PC-3 (cell line): ENCODE data around the gene STARD4. TPM values are rescaled to one million over a fixed set of nuclear protein-coding genes. Genes with fewer than 3 reads are reported as not detected.

ENCODE experiments used
- ATAC-seq: fragments of 200-7000 bp; cut with Tn5 transposase; 2 replicates; pipeline ENCODE4 v1.9.1; 2020; ENCODE audit warnings: mild to moderate bottlenecking, moderate library complexity
- BruUV-seq: library from RNA; stranded (reverse); fragments of 400-500 nt; replicated peaks from 2 replicates; lab custom pipeline; 2021; lab: Mats Ljungman, UMichigan
- CTCF ChIA-PET: fragments of 300-600 bp; sonication (Branson Sonifier 250); formaldehyde crosslinking; loops from one replicate; lab custom pipeline; 2022; ENCODE audit warnings: antibody characterized with exemption; lab: Charles Lee
- POLR2A ChIA-PET: fragments of 300-600 bp; sonication (Branson Sonifier 250); formaldehyde crosslinking; loops from one replicate; lab custom pipeline; 2022; ENCODE audit warnings: antibody characterized with exemption; ENCODE audit not compliant: unreplicated experiment; lab: Charles Lee
- DNase-seq: peaks from one replicate; pipeline ENCODE4 v3.0.0-alpha.2; 2015
- H2AFZ ChIP-seq: fragments of 300-600 bp; sonication (generic); 2 replicates; pipeline ENCODE4 v1.6.0; 2016; ENCODE audit warnings: antibody characterized with exemption, low read length
- H3F3A ChIP-seq: fragments of 300-600 bp; sonication (generic); one replicate; pipeline ENCODE4 v1.6.0; 2017; ENCODE audit warnings: antibody characterized with exemption, low read length, control low read depth, mild to moderate bottlenecking; ENCODE audit not compliant: unreplicated experiment
- H3K27ac ChIP-seq: fragments of 300-600 bp; sonication (generic); 2 replicates; pipeline ENCODE4 v1.5.1; 2016; ENCODE audit warnings: mild to moderate bottlenecking, low read length
- H3K27me3 ChIP-seq: fragments of 300-600 bp; sonication (generic); 2 replicates; pipeline ENCODE4 v1.6.1; 2016; ENCODE audit warnings: low read length, mixed read lengths
- H3K36me3 ChIP-seq: fragments of 300-600 bp; sonication (generic); 2 replicates; pipeline ENCODE4 v1.6.1; 2016; ENCODE audit warnings: low read depth, mixed run types, low read length, mixed read lengths
- H3K4me1 ChIP-seq: fragments of 300-600 bp; sonication (generic); 2 replicates; pipeline ENCODE4 v1.5.1; 2016; ENCODE audit warnings: low read length; ENCODE audit not compliant: insufficient read depth
- H3K4me2 ChIP-seq: fragments of 300-600 bp; sonication (generic); 2 replicates; pipeline ENCODE4 v1.6.0; 2016; ENCODE audit warnings: low read length
- H3K4me3 ChIP-seq: fragments of 300-600 bp; sonication (generic); 2 replicates; pipeline ENCODE4 v1.5.1; 2016; ENCODE audit warnings: mild to moderate bottlenecking, low read length, mixed read lengths
- H3K79me2 ChIP-seq: fragments of 300-600 bp; sonication (generic); 2 replicates; pipeline ENCODE4 v1.6.1; 2017; ENCODE audit warnings: low read length, mixed read lengths
- H3K9ac ChIP-seq: fragments of 300-600 bp; sonication (generic); 2 replicates; pipeline ENCODE4 v1.6.0; 2016; ENCODE audit warnings: mild to moderate bottlenecking, low read length
- H3K9me2 ChIP-seq: fragments of 300-600 bp; sonication (generic); replicated peaks from 2 replicates; pipeline ENCODE4 v1.6.1; 2016; ENCODE audit warnings: mixed run types, low read length, mixed read lengths
- H3K9me3 ChIP-seq: fragments of 300-600 bp; sonication (generic); 2 replicates; pipeline ENCODE4 v1.6.1; 2016; ENCODE audit warnings: low read length, mixed read lengths
- H4K20me1 ChIP-seq: fragments of 300-600 bp; sonication (generic); 2 replicates; pipeline ENCODE4 v1.6.1; 2016; ENCODE audit warnings: low read length, mixed read lengths
- CTCF ChIP-seq: fragments of 300-600 bp; sonication (generic); conservative IDR thresholded peaks from 2 replicates; pipeline ENCODE4 v1.5.1; 2017; ENCODE audit warnings: antibody characterized with exemption, low read depth, mild to moderate bottlenecking, low read length
- EZH2 ChIP-seq: fragments of 300-600 bp; sonication (generic); IDR thresholded peaks from one replicate; pipeline ENCODE4 v1.6.1; 2017; ENCODE audit warnings: antibody characterized with exemption, mild to moderate bottlenecking, low read length; ENCODE audit not compliant: unreplicated experiment
- EZH2phosphoT487 ChIP-seq: fragments of 300-600 bp; sonication (generic); IDR thresholded peaks from 2 replicates; pipeline ENCODE4 v1.6.1; 2018; ENCODE audit warnings: mild to moderate bottlenecking, antibody characterized with exemption, low read length, borderline replicate concordance
- intact Hi-C: fragments of 100-400 bp; cut with micrococcal nuclease; formaldehyde crosslinking; loops from 2 replicates; pipeline ENCODE4 v1.9.0; 2023
- total RNA-seq: library from RNA; depleted of rRNA; stranded (reverse); fragments of >200 nt; gene quantifications from 2 replicates; pipeline ENCODE4 v1.2.3, GENCODE V29; 2014

Gene STARD4
- total RNA-seq, 1 experiment from 2014 or later = 17.1 TPM

- H4K20me1 ChIP-seq = no peaks in the 10 kb centered on the region
- no peak for TF ChIP-seq EZH2
- TF ChIP-seq EZH2phosphoT487 = no peak
- no peak for TF ChIP-seq CTCF
- H3F3A ChIP-seq = no peaks in the 10 kb centered on the region
- H2AFZ ChIP-seq = no peak overlapping the region
- H3K9me2 ChIP-seq = no peaks in the 10 kb centered on the region
- BruUV-seq = no TSS peak
- H3K4me3 ChIP-seq = no peak overlapping the region
- no peak for DNase-seq
- H3K27ac ChIP-seq = no peak overlapping the region
- H3K4me2 ChIP-seq = 0 out of 2 replicates have a peak overlapping the region, but pooled peaks have one; percentile 83
- H3K36me3 ChIP-seq = no peaks in the 10 kb centered on the region
- peaks cover 14% of the 10 kb centered on the region for H3K4me1 ChIP-seq
- intact Hi-C loops = loop anchor here (5.0 kb wide), 1 partner anchor 243 kb away; the partner anchor contains the start of gene NREP
- ChIA-PET POLR2A (interaction anchor here (0.6 kb wide), 1 partner anchor 21 kb away, joined by 3 read pairs; no protein-coding TSS in a partner anchor), CTCF (no interaction called here)
- H3K9me3 ChIP-seq = no peaks in the 10 kb centered on the region
- no peak for ATAC-seq
- peaks cover 23% of the 10 kb centered on the region; the same call in 1 of the 2 replicates for H3K79me2 ChIP-seq
- no peaks in the 10 kb centered on the region for H3K27me3 ChIP-seq
- no peak overlapping the region for H3K9ac ChIP-seq
Observed at GRCh38 chr5:111514087-111514486, 1.8 kb upstream of the STARD4 start.

GRCh38 chr5:111513131-111513520, 791 bp upstream of the STARD4 start:
- no peak; the same call in 1 of the 2 replicates for ATAC-seq
- ChIA-PET POLR2A (interaction anchor here (0.6 kb wide), 1 partner anchor 372 kb away, joined by 3 read pairs; no protein-coding TSS in a partner anchor), CTCF (no interaction called here)

More at GRCh38 chr5:111513131-111513520, 791 bp upstream of the STARD4 start:
- Histone ChIP-seq H3K9me2 (no peaks in the 10 kb centered on the region), H3K9me3 (no peaks in the 10 kb centered on the region), H3K79me2 (peaks cover 23% of the 10 kb centered on the region; the same call in 1 of the 2 replicates), H3K4me1 (peaks cover 14% of the 10 kb centered on the region), H3K36me3 (no peaks in the 10 kb centered on the region), H3K4me2 (peak overlapping the region; percentile 83), H3F3A (no peaks in the 10 kb centered on the region), H3K9ac (peak overlapping the region; percentile 76), H4K20me1 (no peaks in the 10 kb centered on the region), H2AFZ (peak overlapping the region; percentile 91), H3K27me3 (no peaks in the 10 kb centered on the region), H3K4me3 (peak overlapping the region; percentile 86), H3K27ac (peak overlapping the region; percentile 93)
- BruUV-seq = TSS peak; percentile 95
- TF ChIP-seq CTCF (no peak), EZH2 (no peak)
- no peak for DNase-seq
- intact Hi-C loops = loop anchor here (5.0 kb wide), 1 partner anchor 244 kb away; the partner anchor contains the start of gene NREP
